GM15510 (cell line): ENCODE results near the gene ALG2.

ENCODE experiments used
- POLR2A ChIP-seq: IDR thresholded peaks from 3 replicates; pipeline ENCODE4 v1.6.1; 2011; ENCODE audit warnings: borderline replicate concordance; ENCODE audit not compliant: insufficient read length; ENCODE audit errors: extremely low read depth

ALG2 gene

DNA sequence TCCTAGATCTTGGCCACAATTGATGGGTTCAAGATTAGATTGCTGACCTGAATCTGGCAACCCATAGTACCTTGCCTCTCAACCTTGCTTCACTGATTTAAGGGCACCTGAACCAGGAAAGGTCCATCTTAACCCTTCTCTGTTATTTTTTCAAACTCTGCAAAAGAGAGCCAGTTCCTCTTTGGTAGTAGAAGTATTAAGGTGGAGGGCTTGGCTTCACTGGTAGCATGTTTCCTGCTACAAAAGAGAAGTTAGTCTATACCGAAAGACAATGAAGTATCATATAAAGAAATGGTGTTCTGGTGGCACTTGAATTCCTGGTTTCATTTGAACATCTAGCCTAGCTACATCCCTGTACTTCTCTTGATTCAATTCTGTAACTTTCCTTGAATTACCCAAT, 8.5 kb downstream of the ALG2 start:
- TF ChIP-seq POLR2A, result no peak

DNA sequence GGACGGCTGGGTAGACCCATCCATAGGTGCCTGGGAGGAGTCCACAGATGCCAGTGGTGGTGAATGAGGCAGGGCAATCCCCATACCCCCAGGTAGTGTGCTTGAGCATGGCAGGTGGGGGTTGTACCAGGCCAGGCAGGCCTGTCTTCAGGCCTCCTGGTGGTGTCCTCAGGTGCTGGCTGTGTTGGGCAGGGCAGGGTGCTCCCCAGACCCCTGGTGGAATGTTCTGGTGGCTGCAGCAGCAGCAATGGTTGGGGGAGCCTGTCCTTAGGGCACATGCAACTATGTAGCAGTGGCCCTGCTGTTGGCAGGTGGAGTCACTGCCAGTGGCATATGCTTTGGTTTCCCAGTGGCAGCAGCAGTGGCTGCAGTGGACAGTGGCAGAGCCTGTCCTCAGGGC, 10.0 kb downstream of the ALG2 start:
- TF ChIP-seq POLR2A, result no peak

DNA sequence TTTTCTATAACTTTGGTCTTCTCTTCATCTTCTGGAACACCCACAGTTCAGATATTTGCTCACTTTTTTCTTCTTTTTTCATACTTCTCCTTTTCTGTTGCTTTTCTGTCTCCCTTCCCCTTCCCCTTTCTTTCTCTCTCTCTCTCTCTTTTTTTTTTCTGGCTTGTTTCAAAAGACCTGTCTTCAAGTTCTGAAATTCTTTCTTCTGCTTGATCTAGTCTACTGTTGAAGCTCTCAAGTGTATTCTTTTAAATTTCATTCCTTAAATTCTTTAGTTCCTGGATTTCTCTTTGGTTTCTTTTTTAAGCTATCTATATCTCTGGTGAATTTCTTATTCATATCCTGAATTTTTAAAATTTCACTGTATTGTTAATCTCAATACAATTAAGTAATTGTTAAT, 11.2 kb downstream of the ALG2 start:
- TF ChIP-seq POLR2A, result no peak

DNA sequence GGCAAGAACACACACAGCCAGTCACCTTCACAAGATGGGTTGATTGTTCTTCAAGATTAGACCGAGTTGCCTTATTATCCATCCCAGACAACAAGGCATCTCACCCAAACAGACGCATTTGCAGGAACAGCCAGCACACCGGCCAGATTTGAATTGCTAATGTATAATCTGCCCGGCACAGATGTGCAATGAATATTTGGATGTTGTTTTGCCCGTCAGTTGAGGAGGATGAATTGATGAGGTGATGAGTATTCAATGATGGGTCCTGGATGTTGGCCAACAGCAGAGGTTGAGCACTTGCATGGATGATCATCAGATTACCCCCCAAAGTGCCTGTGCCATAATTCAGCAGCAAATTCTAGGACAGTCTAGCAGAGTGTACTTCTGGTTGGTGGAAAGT, 20.1 kb downstream of the ALG2 start:
- TF ChIP-seq POLR2A, result no peak

DNA sequence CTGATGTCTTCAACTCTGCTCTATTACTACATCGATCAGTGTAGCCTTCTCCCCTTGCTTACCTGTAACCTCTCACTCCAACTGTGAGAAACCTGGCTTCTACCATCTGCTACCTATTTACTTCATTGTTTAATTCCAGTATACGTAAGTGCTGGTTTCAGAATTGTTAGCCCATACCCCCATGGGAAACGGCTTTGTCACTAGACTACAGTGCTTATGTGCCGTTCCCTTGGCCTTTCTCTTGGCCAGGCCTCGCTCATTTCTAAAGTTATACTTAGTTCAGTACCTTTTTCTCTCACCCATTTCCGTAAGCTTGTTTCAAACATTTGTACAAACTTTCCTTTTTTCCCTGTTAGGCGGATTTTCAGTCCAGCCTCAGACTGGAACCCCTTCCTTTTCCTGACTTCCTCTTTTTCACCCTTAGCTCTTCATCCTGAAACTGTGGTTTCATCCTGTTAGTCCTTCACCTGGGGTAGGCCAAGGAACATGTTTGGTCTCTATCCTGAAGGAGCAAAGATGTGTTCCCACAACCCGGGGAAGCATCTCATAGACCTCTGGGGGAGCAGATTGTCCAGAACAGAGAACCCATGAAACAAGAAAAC, 21.7 kb downstream of the ALG2 start:
- no peak for TF ChIP-seq POLR2A

DNA sequence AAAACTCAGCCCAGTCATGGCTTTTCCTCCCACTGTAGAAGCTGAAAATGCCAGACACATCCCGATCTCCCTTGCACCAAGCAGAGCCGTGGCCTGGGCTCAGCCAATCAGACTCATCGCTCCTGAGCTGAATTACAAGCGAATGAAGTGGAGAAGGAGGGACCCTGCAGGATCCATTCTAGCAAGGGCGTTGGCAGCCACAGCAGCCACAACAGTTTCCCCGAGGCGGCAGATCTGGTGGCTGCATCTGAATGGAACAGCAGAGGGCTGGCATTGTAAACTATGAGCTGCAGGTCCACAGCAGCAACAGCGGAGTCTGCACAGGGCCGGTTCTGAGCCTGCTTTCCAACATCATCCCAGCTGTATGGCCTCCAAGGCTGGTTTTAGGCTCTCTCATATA, 23.8 kb downstream of the ALG2 start:
- no peak for TF ChIP-seq POLR2A

DNA sequence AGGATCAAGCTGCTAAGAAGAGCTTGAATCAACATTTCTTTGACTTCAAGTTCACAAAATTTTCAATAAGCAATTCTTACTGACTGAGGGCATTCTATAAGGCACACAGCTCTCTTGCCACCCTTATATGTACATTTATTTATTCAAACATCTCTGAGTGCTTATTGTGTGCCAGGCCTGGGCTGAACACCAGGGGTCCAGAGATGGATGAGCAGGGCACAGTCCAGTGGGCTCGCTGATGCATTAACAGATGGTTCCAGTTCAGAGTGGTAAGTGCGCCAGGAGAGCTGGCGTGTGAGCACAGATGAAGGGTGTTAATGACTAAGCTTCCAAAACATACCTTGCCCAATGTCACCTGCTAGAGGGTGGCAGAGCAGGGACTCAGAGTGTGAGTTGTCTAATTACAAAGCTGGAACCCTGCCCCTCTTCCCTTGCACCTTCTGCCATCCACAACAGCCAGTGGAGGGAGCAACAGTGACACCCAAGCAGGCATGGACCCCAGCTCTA, 24.6 kb downstream of the ALG2 start:
- no peak for TF ChIP-seq POLR2A

DNA sequence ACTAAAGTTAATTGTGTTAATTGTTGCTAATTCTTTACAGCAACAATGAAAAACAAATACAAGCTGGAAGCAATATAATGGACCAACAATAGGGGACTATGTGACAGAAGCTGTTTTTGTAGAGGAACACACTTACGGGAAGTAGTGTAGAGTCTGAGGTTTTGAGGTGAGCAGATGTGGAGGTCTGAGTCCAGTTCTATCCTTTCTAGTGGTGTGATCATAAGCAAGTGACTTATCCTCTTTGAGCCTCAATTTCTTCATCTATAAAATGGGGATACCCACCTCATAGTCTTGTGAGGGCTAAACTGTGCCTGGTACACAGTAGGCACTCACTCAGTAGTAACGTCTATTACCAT, 28.3 kb downstream of the ALG2 start:
- no peak for TF ChIP-seq POLR2A

DNA sequence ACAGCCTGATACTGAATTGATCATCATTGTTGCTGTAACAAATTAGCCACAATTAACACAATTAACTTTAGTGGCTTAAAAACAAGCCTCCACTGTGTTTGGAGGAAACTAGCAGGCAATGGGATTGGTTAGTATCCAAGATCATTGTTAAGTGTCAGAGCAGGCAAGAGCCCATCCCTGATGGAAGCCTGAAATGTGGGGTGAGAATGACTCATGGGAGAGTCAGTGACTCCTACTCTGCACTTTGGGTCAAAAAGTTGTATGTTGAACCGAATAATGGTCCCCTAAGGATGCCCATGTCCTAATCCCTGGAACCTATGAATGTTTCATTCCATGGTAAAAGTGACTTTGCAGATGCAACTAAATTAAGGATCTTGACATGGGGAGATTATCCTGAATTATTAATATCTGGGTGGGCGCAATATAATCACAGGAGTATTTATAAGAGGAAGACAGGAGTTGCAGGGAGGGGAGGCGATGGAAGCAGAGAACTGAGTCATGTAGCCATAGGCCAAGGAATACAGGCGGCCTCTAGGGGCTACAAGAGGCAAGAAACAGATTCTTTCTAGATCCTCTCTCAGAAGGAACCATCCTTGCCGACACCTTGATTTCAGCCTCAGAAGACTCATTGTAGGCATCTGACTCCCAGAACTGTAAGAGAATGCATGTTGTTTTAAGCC, 28.8 kb downstream of the ALG2 start:
- TF ChIP-seq POLR2A, result no peak

DNA sequence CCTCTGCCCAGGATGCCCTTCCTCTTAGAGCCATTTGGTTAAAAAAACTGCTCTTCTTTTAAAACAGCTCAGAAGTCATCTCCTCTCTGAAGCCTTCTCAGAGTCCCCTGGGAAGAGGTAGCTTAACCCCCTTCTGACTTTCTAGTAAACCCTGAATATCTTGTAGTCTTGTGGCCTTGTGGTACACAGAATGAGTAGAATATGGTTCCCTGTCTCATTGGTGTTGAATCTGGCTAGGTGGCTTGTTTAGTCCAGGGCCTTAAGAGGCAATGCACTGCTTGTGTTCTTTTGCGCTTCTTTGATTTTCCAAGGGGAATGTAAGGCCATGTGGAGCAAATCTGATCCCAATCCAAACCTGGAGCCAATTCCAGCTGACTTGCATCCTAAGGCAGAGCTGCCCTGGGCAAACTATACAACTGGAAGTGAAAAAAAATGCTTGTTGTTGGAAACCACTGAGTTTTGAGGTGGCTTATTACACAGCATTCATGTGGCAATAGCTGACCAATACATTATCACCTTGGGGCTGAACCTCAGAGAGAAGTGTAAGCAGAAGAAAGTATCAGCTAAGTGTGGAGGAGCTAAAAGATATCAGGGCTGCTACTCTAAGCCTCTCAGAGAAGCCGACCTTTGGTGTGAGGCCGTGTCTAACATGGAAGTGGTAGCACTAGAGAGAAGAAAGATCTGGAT, 31.0 kb downstream of the ALG2 start:
- TF ChIP-seq POLR2A, result no peak

DNA sequence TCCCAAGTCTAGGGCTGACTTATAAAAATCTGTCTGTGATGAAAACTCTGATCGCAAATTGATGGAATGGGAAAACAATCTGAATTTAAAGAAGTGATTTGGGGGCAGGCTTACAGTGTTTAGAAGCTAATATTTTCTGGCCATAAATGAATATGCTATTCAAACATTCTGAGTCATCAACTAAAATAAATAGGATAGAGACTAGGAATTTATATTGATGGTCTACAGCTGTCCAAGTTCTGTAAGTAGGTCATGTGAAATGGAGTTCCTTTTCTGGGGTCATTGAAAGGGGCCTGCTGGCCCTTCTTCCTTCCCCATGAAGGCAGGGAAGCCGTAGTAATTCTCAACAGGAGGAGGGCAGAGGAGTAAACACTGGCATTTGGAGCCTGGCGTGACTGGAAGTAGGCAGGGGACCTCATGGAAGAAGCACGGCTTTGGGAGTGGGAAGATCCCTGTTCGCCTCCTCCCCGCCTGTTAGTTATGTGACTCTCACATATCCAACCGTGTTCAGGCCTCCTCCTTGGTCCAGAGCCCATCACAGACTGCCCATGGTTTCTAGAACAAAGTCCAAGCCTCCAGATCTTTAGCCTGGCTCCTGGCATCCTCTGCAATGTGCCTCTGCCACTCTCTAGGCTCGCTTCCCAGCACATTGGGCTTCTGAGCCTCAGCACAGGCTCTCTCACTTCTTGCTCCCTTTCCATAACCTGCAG, 31.7 kb downstream of the ALG2 start:
- TF ChIP-seq POLR2A, result no peak

DNA sequence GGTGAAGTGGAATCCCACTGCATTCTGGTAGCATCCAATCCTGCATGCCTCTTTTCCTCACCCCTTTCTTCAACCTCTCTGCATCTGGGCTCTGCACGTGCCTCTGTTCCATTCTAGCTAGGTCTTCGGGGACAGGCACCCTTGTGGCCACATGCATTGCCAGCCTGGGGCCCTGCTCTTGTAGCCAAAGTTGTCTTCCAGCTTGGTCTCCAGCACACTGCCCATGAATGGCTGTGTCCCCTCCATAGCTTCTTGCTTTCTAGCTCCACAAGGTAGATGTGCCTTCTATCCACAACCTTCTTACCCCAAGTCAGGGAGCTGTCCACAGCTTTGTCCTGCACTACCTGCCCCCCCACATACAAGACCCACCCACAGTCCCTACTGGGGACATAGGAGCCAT, 32.6 kb downstream of the ALG2 start:
- TF ChIP-seq POLR2A, result no peak

DNA sequence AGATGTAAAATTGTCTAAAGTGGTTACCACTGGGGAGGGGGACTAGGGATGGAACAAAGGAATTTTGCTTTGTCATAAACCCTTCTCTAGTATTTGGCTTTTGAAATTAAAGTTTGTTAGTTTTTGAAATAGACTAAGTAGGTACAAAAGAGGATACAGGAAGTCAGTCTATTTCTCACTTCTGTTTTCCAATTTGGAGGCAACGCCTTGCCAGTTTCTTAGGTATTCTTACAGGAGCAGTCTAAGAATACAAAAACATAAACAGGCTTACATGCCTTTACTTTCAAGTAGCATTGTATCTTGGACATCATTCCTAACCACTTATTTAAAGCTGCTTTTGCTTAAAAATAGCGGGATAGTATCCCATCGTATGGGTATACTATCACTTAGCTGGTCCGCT, 34.4 kb downstream of the ALG2 start:
- no peak for TF ChIP-seq POLR2A

DNA sequence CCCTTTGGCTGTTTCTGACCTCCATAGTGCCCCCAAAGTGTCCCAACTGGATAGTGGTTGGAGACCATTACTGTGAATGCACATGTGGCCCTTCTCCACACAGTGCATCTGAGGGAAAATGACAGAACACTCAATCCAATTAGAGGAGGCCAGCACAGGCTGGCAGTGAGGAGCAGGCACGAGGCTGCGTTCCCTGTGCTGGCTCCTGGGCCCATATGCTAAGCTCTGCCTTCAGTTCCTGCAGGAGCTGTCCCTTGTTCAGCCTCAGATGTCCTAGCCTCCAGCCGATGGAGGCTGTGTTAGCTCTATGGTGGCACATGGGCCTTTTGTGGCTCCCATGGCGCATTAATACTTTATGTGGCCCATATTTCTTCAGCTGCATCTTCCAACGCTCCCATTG, 35.8 kb downstream of the ALG2 start:
- no peak for TF ChIP-seq POLR2A

DNA sequence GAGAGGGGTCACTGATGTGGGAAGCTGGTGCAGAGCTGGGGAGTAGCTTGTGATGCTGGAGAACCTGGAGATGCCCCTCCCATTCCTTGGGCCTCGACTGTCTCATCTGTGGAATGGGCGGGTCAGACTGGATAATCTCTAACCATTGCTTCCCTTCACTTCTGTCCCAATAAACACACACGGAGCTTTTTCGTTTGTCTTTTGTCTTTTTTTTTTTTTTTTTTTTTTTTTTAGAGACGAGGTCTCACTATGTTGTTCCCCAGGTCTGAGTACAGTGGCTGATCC, 36.5 kb downstream of the ALG2 start:
- no peak for TF ChIP-seq POLR2A
